Gastroesophageal sphincter (tissue), 3 donors: Measurements from ENCODE around the gene HEPN1.

ENCODE experiments used
- POLR2A ChIP-seq, 2 donors: fragments of 450-650 bp; IDR thresholded peaks; one replicate each; pipeline ENCODE4 v1.6.1; 2017; ENCODE audit warnings: antibody characterized with exemption in 2 of 2, mild to moderate bottlenecking in 2 of 2, moderate library complexity in 1 of 2
- POLR2AphosphoS5 ChIP-seq: sonication (generic); formaldehyde crosslinking; IDR thresholded peaks from one replicate; pipeline ENCODE4 v1.6.1; 2017; ENCODE audit warnings: antibody characterized with exemption
- TF ChIP-seq, protein P1 (sequence below), 4 experiments: fragments of 200-600 bp in 2 of 4; fragments of 450-650 bp in 2 of 4; sonication (generic) in 1 of 4; IDR thresholded peaks; one replicate each; pipeline ENCODE4 v1.5.1; 2017 to 2019; ENCODE audit warnings: antibody characterized with exemption in 4 of 4, mild to moderate bottlenecking in 2 of 4, moderate library complexity in 2 of 4

DNA sequence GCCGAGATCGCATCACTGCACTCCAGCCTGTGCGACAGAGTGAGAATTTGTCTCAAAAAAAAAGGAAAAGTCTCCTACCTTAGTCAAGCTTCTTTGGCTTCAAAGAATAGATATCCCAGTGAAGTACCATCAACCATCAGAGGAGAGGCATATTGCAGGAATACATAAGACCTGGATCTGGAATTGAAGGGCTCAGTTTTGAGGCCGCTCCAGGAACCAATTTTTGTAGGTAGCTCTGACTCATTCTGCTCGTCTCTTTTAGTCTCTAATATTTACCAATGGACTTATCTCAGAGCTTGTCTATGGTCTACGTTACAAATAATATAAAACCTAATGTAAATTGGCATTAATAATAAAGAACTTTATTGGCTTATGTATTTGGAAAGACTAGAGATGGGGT, 26.8 kb downstream of the HEPN1 start:
- TF ChIP-seq, protein P1, sequence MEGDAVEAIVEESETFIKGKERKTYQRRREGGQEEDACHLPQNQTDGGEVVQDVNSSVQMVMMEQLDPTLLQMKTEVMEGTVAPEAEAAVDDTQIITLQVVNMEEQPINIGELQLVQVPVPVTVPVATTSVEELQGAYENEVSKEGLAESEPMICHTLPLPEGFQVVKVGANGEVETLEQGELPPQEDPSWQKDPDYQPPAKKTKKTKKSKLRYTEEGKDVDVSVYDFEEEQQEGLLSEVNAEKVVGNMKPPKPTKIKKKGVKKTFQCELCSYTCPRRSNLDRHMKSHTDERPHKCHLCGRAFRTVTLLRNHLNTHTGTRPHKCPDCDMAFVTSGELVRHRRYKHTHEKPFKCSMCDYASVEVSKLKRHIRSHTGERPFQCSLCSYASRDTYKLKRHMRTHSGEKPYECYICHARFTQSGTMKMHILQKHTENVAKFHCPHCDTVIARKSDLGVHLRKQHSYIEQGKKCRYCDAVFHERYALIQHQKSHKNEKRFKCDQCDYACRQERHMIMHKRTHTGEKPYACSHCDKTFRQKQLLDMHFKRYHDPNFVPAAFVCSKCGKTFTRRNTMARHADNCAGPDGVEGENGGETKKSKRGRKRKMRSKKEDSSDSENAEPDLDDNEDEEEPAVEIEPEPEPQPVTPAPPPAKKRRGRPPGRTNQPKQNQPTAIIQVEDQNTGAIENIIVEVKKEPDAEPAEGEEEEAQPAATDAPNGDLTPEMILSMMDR (IDR thresholded peaks at IDR 0.05): no peak
- TF ChIP-seq POLR2A (IDR thresholded peaks at IDR 0.05) (no peak), POLR2AphosphoS5 (no peak)
